ENCODE measurements around the gene ANTXR2.

DNA sequence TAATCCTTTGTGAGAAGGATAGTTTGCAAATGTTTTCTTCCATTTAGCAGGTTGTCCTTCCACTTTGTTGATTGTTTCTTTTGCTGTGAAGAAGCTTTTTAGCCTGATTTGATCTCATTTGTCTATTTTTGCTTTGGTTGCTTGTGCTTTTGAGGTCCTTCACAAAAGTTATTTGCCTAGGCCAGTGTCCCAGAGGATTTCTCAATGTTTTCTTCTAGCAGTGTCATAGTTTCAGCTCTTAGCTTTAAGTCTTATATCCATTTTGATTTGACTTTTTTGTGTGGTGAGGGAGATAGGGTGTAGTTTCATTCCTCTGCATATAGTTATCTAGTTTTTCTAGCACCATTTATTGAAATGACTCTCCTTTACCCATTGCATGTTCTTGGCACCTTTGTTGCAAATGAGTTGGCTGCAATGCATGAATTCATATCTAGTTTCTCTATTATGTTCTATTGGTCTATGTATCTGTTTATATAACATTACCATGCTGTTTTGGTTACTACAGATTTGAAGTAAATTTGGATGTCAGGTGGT, 41.8 kb upstream of the ANTXR2 start:
- TF ChIP-seq, protein P1, sequence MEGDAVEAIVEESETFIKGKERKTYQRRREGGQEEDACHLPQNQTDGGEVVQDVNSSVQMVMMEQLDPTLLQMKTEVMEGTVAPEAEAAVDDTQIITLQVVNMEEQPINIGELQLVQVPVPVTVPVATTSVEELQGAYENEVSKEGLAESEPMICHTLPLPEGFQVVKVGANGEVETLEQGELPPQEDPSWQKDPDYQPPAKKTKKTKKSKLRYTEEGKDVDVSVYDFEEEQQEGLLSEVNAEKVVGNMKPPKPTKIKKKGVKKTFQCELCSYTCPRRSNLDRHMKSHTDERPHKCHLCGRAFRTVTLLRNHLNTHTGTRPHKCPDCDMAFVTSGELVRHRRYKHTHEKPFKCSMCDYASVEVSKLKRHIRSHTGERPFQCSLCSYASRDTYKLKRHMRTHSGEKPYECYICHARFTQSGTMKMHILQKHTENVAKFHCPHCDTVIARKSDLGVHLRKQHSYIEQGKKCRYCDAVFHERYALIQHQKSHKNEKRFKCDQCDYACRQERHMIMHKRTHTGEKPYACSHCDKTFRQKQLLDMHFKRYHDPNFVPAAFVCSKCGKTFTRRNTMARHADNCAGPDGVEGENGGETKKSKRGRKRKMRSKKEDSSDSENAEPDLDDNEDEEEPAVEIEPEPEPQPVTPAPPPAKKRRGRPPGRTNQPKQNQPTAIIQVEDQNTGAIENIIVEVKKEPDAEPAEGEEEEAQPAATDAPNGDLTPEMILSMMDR (IDR thresholded peaks at IDR 0.05), result no peak
- TF ChIP-seq POLR2A (IDR thresholded peaks at IDR 0.05), result no peak

All from right lobe of liver (tissue), 4 donors.